HCEC 1CT (cell line): ENCODE results near the gene CRTAC1.

ENCODE experiments used
- DNase-seq: peaks from one replicate; pipeline ENCODE4 v3.0.0-alpha.2; 2017

The CRTAC1 gene

GRCh38 chr10:97964748-97965147 lies 65.7 kb downstream of the CRTAC1 start:
- no peak for DNase-seq

DNA sequence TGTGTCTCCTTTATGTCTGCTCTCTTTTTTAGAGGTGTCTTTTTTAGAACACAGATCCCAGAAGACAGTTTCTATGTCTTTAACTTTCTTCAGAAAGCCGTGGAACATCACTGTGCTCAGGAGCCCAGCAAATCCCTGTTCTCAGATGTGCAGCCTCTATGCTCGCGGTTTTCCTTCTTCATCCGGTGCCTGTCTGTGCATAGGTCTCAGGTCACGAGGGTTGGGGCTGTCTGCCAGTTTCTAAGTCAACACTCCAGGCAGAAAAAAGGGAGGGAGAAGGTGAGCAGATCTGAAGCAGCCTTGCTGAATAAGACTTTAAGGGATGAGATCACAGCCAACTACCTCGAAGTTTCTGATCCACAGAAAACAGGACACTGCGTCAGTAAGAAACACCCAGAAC lies 68.5 kb downstream of the CRTAC1 start:
- no peak for DNase-seq

DNA sequence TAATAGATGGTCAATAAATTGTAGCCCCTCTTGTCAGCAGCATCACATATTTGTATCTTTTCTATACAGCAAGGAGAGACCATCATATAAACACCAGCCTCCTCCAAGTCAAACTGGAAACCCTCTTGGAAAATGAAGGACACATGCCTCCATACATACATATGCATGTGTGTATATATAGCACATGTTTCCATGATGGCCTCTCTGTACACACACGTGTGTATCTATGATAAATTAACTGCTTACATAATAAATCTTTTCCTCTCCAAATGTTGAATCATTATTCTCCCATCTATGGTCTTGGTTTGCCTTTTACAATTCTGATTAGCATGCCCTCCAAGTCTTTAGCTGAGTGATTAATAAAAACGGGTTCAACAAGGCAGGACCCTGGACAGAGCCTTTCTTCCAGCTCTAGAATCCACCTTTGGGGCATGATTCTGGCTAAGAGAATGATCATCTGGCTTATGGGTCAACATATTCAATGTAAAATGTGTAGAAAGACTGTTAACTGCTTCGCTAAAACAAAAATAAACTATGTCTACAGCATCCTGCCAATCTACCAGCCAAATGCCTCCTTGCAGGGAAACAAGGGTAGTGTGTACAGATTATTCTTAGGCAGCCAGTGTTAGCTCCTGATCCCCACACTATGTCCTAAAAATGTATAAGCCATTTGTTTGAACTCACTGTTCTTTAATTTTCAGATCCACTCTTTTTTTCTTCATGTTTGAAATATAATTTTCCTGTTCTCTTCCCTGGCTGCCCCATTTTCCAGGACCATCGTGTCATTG lies 70.0 kb downstream of the CRTAC1 start:
- DNase-seq, result no peak

DNA sequence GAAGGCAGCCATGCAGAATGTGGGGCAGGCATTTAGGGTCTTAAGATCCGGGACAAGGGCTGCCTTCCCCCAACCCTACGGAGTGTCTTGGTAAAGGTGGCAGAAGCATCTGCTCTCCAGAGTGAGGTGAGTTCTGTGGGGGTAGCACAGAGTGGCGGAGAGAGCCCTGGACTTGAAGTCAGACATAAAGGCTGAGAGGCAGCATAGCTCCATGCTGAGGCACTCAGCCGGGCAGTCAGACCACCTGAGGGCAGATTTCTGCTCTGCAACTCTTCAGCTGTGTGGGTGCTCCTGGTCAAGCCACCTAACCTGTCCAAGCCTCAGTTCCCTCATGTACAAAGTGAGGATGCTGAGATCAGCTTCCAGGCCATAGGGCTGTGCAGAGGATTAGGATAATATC lies 81.0 kb downstream of the CRTAC1 start:
- DNase-seq, result no peak

GRCh38 chr10:97948822-97949221 lies 81.6 kb downstream of the CRTAC1 start:
- no peak for DNase-seq

GRCh38 chr10:97944772-97945171 lies 85.6 kb downstream of the CRTAC1 start:
- no peak for DNase-seq

- DNase-seq, result no peak
These were observed 87.1 kb downstream of the CRTAC1 start for GRCh38 chr10:97943294-97943693.

DNA sequence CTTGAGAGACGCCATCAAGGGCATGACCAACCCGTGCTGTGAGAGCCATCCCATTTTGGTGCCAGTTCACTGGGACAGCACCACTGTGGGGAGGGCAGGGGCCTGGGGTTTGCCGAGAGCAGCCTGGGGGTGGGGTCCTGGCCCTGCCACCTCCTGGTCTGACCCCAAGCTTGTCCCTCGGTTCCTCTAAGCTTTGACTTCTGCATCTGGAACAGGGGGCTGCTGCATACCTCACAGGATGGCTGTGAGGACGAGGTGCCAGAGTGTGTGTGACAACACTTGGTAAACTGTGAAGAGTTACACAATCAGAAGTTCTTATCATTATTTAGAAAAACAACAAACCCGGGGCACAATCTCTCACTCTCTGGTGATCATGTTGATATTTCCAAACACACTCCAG lies 89.9 kb downstream of the CRTAC1 start:
- no peak for DNase-seq

- no peak for DNase-seq
These were observed 90.9 kb downstream of the CRTAC1 start for GRCh38 chr10:97939446-97939990.

- DNase-seq, result no peak
These were observed 92.5 kb downstream of the CRTAC1 start for GRCh38 chr10:97937928-97938327.

- no peak for DNase-seq
These were observed 93.4 kb downstream of the CRTAC1 start for GRCh38 chr10:97937054-97937453.

- DNase-seq, result no peak
These were observed 94.3 kb downstream of the CRTAC1 start for GRCh38 chr10:97936126-97936525.

GRCh38 chr10:97932932-97933530 lies 97.4 kb downstream of the CRTAC1 start:
- DNase-seq, result no peak

DNA sequence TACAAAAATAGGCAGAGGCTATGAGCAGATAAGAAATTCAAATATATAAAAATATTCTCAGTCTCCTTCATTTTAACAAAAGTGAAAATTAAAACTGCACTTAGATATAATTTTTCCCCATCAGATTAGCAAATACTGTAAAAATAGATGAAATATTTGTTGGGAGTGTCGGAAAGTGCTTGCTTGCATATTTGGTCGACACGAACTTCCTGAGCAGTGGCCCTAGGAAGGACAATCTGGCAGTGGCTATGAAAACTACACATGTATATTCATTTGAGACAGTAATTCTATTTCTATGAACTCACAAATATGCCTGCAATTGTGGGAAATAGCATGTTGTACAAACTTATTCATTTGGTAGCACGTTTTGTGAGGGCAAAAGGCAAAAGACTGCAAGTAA lies 99.4 kb downstream of the CRTAC1 start:
- no peak for DNase-seq

DNA sequence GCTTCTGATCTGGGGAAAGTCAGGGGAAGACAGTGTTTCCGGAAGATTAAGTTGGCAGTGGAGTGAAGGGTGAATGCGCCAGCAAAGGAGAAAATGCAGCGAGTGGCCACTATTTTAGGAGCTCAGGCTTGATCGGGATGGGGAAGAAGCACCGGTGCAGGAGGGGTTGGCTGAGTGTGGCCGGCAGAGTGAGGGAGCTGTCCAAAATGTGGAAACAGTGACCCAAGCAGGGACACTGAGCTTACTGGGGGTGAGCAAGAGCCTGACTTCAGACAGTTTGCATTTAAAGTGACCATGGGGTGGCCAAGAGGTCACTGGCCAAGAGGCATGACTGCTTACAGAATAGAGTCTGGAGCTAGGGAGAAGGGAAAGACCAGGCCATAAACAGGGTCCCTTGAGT lies 101.5 kb downstream of the CRTAC1 start:
- DNase-seq, result no peak

- no peak for DNase-seq
These were observed 102.8 kb downstream of the CRTAC1 start for GRCh38 chr10:97927622-97928021.

GRCh38 chr10:97926055-97926454 lies 104.4 kb downstream of the CRTAC1 start:
- DNase-seq, result no peak

DNA sequence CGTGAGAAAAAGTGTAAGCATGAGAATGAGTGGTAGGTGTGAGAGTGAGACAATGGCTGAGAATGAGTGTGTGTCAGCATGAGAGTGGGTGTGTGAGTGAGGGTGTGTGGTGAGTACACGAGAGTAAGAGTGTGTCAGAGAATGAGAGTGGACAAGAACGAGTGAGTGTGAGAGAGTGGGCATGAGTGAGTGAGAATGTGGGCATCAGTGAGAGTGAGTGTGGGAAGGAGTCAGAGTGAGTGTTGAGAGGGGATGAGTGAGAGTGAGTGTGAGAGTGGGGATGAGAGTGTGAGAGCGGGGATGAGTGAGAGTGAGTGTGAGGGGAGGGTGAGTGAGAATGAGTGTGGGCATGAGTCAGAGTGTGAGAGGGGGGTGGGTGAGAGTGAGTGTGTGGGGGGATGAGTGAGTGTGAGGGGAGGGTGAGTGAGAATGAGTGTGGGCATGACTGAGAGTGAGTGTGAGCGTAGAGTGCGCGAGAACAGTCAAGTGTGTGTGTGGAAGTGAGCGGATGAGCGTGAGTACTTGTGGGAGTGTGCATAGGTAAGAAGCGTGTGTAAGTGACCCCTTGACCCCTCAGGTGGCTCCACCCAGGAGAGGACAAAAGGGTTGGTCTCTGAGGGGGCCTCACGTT lies 105.0 kb downstream of the CRTAC1 start:
- DNase-seq, result no peak

- DNase-seq, result no peak
These were observed 105.7 kb downstream of the CRTAC1 start for GRCh38 chr10:97924678-97925077.

- no peak for DNase-seq
These were observed 106.9 kb downstream of the CRTAC1 start for GRCh38 chr10:97923476-97923875.

- no peak for DNase-seq
These were observed 107.4 kb downstream of the CRTAC1 start for GRCh38 chr10:97923057-97923456.

DNA sequence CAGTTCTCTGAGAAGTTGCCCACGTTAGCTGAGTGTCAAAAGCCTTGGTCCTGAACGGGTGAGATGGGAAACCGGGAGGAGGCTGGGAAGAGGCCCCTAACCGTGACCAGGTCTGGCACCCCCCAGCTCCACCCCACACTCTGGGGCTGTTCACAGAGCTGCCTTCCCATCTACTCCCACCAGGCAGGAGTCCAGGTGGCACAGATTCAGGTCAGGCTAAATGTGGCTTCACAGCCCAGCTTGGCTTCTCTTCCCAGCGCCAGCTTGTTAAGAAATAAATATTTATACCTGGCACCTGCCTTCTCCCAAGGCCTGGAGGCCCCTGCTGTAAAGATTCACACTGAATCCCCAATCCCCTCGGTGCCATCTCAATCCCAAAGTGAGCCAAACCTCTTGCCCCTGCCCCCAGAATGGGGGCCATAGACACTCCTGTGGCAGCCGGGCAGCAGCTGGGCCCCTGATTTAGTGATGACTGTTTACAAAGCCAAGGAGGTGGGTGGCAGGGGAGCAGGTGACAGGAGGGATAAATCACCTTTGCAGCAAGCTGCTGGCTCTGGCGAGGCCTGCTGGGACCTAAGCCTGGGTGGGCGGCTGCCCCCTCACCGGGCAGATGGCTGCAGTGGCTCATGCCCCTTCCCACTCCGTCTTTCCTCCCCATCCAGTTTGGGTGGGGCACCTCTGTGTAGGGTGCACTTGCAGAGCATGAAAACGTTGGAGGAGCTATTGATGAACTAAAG lies 108.2 kb downstream of the CRTAC1 start:
- no peak for DNase-seq

DNA sequence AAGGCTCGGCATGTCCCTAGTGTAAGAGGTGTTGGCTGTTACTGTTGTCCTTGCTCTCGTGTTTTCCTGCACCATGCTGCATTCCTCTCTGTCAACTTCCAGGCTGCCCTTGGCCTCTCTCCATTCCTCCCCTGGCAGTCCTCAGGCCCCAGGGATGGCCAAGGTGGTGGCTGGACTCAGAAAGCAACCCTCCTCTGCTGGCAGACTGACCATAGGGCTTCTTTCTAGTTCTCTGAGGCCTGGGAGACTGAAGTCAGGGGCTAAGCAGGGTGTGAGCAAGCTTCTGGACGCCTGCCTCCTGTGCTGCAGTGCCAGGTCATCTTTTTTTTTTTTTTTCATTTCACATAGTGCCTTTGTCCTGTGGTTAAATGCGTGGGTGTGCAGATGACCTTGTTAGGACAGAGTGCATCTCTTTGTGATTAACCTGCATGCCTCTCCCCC lies 108.8 kb downstream of the CRTAC1 start:
- DNase-seq, result no peak
